NCI-H2081 treated with DMSO at 0.1 percent for 48 hours (cell line): ENCODE data around the gene MGAT5B.

Experiments
- DNase-seq: peaks from one replicate; lab custom pipeline; 2025; lab: John Stamatoyannopoulos, UW

The MGAT5B gene

GRCh38 chr17:76879691-76880090 lies 11.5 kb downstream of the MGAT5B start:
- DNase-seq = no peak

DNA sequence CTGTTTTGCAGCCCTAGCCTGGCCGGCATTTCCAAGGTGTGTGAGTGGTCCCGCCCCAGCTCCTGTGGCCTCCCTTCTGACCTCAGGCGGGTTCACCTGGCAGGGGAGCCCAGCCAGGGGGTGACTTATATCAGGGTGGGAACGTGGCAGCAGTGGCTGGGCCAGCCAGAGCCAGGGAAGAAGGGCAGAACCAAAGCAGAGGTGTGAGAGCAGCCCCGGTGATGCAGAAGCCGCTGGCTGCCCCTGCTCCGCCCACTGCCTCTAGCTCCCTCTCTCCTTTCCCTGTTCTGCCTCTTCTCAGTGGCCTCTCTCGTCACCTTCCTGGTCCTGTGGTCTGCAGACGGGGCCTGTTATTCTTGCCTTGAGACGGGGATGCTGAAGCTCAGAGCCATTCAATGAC lies 12.1 kb downstream of the MGAT5B start:
- no peak for DNase-seq

DNA sequence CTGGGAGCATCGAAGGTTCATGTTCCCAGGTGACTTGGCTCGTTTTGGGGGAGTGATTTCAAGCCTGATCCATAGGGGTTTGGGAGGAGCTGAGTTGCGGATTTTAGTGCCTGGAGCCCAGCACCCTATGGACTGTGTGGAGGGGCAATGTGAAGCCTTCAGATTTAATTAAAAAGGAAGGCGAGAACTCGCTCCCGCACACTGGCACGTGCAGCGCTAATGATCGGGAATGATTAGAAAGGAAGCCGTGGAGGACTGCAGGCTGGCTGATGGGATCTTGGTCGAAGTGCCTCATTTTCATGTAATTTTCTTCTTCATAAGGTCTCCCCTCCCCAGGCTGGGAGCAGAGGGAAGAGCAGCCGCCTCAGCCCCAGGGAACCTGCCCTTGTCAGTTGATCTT lies 12.8 kb downstream of the MGAT5B start:
- no peak for DNase-seq

GRCh38 chr17:76881408-76881807 lies 13.2 kb downstream of the MGAT5B start:
- DNase-seq = no peak

GRCh38 chr17:76881966-76882365 lies 13.8 kb downstream of the MGAT5B start:
- DNase-seq = no peak

DNA sequence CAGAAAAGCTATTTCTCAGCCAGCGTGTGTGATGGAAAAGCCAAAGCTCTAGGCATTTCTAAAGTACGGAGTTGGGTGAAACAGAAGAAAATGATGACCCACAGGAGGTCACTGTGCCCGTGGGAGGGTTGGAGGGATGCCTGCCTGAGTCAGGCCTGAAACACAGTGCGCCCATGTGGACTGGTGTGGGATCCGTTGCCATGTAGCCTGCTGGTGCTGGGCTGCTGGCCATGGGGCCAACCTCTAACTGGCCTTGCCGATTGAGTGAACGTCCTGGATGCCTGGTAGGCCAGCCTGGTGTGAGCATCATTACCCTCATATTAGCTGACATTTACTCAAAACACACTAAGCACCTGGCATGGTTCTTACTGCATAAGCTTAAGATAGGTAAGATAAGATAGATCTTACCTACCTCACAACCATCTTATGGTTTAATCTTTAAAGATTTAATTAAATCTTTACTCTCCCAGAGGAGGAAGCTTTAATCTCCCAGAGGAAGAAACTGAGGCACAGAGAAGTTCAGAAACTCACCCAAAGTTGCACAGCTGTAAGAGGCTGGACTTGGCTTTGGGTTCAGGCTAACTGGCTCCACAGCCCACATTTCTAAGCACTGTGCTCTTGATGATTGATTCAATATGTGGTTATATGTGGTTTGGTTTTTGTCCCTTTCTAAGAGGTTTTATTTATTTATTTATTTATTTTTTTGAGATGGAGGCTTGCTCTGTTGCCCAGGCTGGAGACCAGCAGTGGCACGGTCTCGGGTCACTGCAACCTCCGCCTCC lies 15.7 kb downstream of the MGAT5B start:
- DNase-seq = no peak

DNA sequence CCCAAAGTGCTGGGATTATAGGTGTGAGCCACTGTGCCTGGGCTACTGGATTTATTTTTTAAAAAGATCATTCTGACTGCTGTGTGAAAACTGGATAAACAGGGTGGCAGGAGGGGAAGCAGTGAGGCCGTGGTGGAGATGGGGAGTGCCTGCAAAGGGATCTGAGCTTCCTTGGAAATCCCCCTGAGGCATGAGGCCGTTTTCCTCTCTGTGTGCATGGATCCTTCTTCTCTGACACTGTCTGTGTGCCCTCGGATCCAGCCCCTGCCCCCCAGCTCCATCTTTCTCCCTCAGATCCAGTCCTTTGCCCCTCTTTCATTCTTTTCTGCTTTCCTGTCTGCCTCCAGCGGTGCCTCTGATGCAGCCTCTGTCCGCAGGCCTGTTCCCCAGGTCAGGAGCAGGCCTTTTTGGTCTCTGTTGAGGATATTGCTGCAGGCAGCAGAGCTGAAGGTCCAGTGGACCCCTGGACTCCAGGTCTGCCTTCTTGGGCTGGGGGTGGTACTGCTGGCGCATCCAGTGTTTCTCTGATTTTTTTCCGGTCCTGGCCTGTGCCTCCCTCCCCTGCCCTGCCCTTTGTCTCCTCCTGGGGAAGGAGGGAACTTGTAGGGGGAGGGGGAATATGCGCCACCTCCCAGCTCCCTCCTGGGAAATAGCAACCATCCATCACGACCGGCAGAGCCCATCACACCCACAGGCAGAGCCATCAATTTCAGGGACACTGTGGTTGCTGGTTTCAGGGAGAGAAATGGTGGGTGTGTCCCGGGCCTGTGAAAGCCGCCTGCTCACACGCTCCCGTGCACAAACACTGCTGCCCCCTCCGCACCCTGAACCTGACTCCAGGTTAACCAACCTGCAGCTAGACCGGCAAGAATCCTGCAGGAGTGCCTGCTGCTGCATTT lies 17.0 kb downstream of the MGAT5B start:
- DNase-seq = no peak

- no peak for DNase-seq
Measured at GRCh38 chr17:76885894-76886290, 17.7 kb downstream of the MGAT5B start.

GRCh38 chr17:76886395-76886794 lies 18.2 kb downstream of the MGAT5B start:
- DNase-seq = no peak

GRCh38 chr17:76887802-76888201 lies 19.6 kb downstream of the MGAT5B start:
- DNase-seq = no peak

DNA sequence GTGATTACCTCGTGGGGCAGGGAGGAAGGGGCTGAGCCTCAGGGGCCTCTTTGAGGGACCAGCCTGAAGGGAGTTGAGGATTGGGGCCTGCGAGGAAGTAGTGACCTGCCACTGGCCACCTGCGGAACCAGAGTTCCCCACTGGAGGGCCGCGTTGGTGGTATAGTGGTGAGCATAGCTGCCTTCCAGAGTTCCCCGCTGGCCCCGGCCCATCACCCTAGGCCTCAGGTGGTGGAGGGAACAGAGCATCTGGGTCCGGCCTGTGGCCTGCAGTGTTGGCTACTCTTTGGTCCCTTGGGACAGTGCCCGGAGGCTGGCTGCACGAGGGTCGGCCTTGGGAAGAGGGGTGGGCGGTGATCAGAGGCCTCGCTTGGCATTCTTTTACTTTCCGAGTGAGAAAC lies 20.5 kb downstream of the MGAT5B start:
- no peak for DNase-seq

- no peak for DNase-seq
Measured at GRCh38 chr17:76889323-76889722, 21.1 kb downstream of the MGAT5B start.

- DNase-seq = no peak
Measured at GRCh38 chr17:76892329-76892728, 24.1 kb downstream of the MGAT5B start.

GRCh38 chr17:76893623-76894334 lies 25.6 kb downstream of the MGAT5B start:
- no peak for DNase-seq

DNA sequence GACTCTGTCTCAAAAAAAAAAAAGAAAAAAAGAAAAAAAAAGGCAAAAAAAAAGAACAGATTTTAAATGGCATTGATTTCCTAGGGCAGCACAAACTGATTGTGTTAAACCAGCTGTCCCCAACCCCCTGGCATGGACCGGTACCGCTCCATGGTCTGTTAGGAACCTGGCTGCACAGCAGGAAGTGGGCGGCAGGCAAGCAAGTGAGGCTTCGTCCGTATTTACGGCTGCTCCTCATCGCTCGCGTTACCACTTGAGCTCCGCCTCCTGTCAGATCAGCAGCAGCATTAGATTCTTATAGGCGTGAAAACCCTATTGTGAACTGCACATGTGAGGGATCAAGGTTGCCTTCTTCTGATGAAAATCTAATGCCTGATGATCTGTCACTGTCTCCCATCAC lies 26.6 kb downstream of the MGAT5B start:
- no peak for DNase-seq

DNA sequence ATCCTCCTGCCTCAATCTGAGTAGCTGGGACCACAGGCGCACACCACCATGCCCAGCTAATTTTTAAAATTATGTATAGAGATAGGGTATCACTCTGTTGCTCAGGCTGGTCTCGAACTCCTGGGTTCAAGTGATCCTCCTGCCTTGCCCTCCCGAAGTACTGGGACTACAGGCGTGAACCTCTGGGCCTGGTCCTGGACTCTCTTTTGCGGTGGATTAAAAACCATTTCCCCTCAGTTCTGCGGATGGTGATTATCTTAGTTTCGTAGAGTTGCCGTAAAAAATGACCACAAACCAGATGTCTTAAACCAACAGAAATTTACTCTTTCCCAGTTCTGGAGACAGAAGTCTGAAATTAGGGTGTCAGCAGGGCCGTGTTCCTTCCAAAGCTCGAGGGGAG lies 28.8 kb downstream of the MGAT5B start:
- DNase-seq = no peak

DNA sequence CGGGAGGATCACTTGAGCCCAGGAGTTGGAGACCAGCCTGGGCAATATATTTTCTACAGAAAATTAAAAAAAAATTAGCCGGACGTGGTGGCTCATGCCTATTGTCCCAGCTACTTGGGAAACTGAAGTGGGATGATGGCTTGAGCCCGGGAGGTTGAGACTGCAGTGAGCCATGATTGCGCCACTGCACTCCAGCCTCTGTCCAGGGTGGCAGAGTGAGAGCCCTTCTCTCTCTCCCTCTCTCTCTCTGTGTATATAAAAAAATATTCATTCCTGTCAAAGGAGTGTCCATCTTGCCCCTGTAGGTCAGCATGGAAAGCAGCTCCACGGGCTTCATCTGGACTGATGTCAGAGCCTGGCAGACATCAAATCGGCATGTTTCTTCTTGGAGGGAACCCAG lies 31.2 kb downstream of the MGAT5B start:
- no peak for DNase-seq

GRCh38 chr17:76900723-76901122 lies 32.5 kb downstream of the MGAT5B start:
- no peak for DNase-seq

- DNase-seq = no peak
Measured at GRCh38 chr17:76901542-76902197, 33.5 kb downstream of the MGAT5B start.

GRCh38 chr17:76902476-76902875 lies 34.3 kb downstream of the MGAT5B start:
- DNase-seq = no peak

DNA sequence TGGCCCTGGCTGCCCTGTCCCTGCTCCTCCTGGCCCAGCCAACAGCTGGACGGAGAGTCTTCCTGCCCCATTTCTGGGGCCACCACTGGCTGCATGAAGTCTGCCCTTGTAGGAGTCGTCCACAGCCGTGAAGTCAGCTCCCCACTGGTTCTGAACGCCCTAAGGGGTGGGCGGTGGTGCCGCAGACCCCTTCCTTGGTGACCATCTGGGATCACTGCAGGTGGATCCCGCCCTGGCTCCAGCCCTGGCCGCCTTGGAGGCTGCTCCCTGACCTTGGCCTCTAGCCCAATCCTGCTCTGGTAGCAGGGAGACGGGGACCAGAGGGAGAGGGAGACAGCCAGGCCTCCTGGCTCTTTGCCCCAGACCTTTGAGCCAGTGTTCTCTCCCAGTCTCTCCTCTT lies 35.4 kb downstream of the MGAT5B start:
- no peak for DNase-seq

GRCh38 chr17:76904116-76904515 lies 35.9 kb downstream of the MGAT5B start:
- no peak for DNase-seq
